Erythroblast (primary cell): ENCODE data around the gene FOXP1.
A peak's percentile ranks its signal among the peaks of the same experiment; 100 is the strongest.

Experiments used
- GATA1 ChIP-seq: IDR thresholded peaks from 2 replicates; pipeline ENCODE4 v1.6.1; 2011; ENCODE audit warnings: low read depth, mild to moderate bottlenecking, control low read depth, low read length, moderate library complexity
- POLR2A ChIP-seq: IDR thresholded peaks from 2 replicates; pipeline ENCODE4 v1.6.1; 2011; ENCODE audit warnings: mild to moderate bottlenecking, low read length

DNA sequence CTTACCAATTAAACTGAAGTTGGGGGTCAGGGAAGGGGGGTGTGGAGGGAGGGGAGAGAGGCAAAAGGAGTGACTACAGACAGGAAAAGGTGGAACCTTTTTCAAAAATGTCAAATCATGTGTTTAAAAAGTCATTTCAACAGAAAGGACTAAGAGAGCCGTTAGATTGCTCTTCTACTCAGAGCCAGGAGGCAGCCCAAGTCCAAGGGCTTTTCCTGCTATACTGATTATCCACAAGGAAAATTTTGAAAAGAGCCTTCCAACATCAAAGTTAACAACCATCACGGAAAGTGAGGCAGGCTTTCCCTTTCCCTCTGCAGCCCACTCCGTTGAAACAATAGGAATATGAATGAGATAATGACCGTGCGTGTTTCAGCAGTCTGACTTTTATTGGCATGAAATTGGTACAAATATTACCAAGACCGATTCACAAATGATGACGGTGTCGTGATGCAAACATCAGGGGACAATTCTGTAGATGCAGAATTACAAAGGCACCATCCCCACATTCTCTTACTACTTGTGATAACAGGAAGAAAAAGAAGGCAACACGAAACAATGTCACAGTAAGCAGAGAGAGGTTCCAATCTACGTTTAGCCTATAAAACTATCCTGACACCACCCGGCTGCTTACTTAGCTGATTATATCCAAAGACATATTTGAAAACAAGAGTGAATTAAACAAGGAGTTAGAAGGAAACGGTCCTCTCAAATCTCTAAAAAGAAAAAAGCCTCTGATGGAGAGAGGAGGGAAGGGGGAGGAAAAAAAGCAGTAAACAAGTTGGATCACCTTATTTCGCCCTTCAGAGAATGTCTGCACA lies 453.7 kb downstream of the FOXP1 start:
- TF ChIP-seq GATA1 (no peak), POLR2A (peak; percentile 85)
